ENCODE measurements around the gene FAM120B. TPM values are rescaled to one million over a fixed set of nuclear protein-coding genes. Genes with fewer than 3 reads are reported as not detected.

FAM120B gene
- total RNA-seq, 2 donors from 2014 or later: 25.1 to 28.5 TPM

DNA sequence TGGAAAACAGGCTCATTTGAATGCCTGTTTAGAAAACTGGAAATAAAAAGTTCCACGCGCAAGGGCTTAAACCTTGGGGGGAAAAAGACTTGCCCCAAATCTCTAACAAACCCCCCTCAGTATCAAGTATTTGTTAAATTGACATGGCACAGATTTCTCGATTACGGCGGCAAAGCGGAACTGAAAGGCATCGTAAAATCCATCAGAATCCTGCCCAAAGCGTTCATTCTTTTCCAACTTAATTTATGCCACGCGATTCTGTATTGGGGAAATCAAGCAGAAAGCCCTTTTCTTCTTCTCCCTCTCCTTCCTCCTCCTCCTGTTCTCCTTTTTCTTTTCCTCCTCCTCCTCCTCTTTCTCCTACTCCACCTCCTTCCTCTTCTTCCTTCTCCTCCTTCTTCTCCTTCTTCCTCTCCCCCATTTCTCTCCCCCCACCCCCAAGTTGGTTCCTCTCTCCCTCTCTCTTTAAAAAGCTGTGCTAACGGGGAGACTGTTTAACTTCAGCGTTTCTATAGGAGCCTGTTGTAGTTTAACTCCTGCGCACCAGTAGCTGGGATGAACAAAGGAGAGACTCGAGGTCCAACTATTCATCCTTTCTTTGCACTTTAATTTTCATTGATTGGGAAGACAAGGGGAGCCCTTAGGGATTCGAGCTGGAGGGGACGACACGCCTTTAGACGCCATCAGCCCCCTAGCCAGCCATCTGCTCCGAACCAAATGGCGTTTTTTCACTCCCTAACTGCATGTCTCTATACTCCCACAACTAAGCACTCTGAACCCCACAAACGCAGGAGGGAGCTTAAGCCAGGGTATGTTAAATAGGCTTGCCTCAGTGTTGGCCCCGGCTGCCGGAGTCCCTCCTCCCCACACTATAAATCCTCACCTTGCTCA lies 13.0 kb upstream of the FAM120B start:
- no peak for DNase-seq
- peaks cover 74% of the 10 kb centered on the region for H3K27me3 ChIP-seq
- H3K36me3 ChIP-seq: no peaks in the 10 kb centered on the region
- TF ChIP-seq, protein P1, sequence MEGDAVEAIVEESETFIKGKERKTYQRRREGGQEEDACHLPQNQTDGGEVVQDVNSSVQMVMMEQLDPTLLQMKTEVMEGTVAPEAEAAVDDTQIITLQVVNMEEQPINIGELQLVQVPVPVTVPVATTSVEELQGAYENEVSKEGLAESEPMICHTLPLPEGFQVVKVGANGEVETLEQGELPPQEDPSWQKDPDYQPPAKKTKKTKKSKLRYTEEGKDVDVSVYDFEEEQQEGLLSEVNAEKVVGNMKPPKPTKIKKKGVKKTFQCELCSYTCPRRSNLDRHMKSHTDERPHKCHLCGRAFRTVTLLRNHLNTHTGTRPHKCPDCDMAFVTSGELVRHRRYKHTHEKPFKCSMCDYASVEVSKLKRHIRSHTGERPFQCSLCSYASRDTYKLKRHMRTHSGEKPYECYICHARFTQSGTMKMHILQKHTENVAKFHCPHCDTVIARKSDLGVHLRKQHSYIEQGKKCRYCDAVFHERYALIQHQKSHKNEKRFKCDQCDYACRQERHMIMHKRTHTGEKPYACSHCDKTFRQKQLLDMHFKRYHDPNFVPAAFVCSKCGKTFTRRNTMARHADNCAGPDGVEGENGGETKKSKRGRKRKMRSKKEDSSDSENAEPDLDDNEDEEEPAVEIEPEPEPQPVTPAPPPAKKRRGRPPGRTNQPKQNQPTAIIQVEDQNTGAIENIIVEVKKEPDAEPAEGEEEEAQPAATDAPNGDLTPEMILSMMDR (IDR thresholded peaks at IDR 0.05): no peak
- H3K9me3 ChIP-seq: no peaks in the 10 kb centered on the region
- no peak overlapping the region for H3K4me3 ChIP-seq
- intact Hi-C loops (cut with DNase I): no loop called here
- no peak overlapping the region for H3K27ac ChIP-seq
- peaks cover 11% of the 10 kb centered on the region for H3K4me1 ChIP-seq
- H3K9ac ChIP-seq (ENCODE audit: low read depth in 2 of 2, low read length in 2 of 2): peak overlapping the region in 1 of 2 donors; percentile 7

DNA sequence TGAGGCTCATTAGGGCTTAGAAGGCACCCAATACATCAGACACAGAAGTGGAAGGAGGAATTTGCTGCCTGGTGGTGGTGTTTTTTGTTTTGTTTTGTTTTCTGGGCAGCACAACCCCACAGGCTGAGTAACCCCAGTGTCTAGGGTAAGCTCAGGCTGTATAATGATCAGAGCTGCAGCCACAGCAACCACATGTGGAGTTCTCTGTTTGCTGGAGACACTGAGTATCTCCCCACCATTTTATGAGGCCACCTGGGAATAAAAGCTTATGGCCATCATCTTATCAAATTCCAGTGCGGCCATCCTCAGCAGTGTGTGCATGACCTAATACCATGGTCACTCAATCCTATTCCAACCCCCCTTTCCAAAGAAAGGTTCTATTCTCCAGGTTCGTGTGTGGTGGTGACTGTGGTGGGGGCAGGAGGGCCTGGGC lies 12.2 kb upstream of the FAM120B start:
- no peak overlapping the region for H3K27ac ChIP-seq
- intact Hi-C loops (cut with DNase I): no loop called here
- peaks cover 67% of the 10 kb centered on the region for H3K27me3 ChIP-seq
- H3K4me1 ChIP-seq: peaks cover 7% of the 10 kb centered on the region
- no peaks in the 10 kb centered on the region for H3K9me3 ChIP-seq
- DNase-seq: no peak
- no peak overlapping the region for H3K9ac ChIP-seq (ENCODE audit: low read depth in 2 of 2, low read length in 2 of 2)
- no peaks in the 10 kb centered on the region for H3K36me3 ChIP-seq
- TF ChIP-seq, protein P1 (IDR thresholded peaks at IDR 0.05): no peak
- H3K4me3 ChIP-seq: no peak overlapping the region

DNA sequence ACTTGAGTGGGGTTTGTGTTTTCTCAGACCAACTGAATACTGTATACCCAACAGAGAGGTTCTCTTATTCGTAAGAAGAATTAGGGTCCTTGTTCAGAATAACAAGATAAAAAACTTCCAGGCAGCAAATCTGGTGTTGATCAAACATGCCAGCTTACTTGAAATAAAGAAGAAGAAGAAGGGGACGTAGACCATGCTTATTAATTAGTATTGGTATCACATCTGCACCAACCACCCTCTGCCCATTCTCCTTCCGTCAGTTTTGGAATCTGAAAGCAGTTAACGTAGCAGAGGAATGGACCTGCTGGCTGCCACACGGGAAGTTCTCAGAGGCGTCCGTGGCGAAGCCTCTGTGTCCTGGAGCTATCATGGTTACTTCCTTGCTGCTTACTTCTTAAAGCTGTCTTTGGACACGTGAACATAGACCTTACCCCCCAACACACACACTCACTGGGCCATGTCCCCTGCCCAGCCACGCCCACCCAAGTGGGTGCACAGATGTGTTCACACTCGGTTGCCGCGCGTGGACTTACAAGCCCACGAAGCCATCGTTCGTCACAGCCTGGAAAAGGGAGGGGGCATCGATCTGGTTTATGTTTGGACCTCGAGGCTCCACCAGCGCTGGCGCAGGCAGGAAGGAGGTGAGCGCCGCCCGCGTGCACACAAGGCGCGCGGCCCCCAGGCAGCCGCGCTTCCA lies 11.6 kb upstream of the FAM120B start:
- Histone ChIP-seq H3K9me3 (no peaks in the 10 kb centered on the region), H3K4me1 (peaks cover 7% of the 10 kb centered on the region), H3K9ac (ENCODE audit: low read depth in 2 of 2, low read length in 2 of 2) (peak overlapping the region; percentile 19 to 52), H3K4me3 (peak overlapping the region; percentile 45), H3K27me3 (peaks cover 60% of the 10 kb centered on the region), H3K36me3 (no peaks in the 10 kb centered on the region), H3K27ac (no peak overlapping the region)
- TF ChIP-seq, protein P1 (IDR thresholded peaks at IDR 0.05): no peak
- no peak for DNase-seq
- intact Hi-C loops (cut with DNase I): no loop called here

DNA sequence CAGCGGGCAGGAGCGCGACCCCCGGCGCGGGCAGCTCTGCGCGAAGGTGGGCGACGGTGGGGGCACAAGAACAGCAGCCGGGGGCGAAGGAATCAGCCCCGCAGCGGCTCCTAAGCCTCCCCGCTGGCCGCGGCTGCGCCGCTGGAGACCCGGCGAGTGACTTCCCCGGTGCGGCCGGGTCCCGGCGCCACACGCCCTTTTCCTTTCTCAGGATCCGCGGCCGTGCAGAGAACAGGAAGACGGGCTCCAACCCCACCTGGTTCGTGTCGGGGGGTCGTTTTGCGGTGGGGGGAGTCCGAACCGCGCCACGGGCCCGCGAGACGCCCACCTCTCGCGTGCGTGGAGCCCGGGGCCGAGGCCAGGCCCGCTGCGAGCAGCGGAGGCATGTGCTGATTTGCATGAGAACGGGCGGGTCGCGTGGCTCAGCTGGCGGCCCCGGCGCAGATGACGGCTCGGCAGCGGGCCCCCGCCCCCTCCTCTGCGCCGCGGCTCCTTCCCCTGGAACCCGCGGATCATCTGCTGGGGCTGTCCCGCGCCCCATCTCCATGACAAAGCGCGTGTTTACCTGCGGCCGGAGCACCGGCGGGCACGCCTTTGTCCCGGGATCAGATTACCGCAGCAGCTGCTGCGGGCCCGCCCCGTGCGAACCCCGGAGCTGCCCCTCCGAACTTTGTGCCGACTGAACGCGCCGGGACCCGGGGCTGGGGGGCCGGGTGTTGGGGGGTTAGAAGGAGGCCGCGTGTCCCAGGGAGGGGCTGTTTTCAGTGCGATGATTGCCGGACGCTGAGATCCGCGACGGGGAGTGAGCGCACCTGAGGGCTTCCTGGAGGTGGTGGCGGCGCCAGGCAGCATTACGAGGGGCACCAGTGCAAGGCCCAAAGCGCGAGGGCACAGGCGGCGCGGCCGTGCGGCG lies 10.8 kb upstream of the FAM120B start:
- Histone ChIP-seq H3K27me3 (peaks cover 52% of the 10 kb centered on the region), H3K36me3 (no peaks in the 10 kb centered on the region), H3K9me3 (no peaks in the 10 kb centered on the region), H3K4me1 (peaks cover 7% of the 10 kb centered on the region), H3K4me3 (peak overlapping the region; percentile 45), H3K27ac (no peak overlapping the region), H3K9ac (ENCODE audit: low read depth in 2 of 2, low read length in 2 of 2) (peak overlapping the region; percentile 2 to 52)
- no peak for DNase-seq
- TF ChIP-seq, protein P1 (IDR thresholded peaks at IDR 0.05): no peak
- intact Hi-C loops (cut with DNase I): no loop called here

DNA sequence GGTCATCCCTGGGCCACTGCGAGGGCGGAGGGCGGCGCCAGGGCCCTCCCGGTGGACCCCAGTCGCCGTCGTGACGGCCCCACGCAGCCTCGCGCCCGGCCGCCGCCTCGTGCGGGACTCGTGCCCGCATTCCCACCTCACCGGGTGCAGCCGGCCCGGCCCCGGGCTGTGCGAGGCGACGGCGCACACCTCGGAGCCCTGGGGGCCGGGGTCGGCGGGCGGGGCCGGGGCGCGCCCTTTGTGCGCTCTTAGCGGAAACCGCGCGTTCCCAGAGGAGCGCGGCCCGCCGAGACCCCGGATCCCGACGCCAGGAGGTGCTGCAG lies 10.2 kb upstream of the FAM120B start:
- TF ChIP-seq, protein P1 (IDR thresholded peaks at IDR 0.05): no peak
- Histone ChIP-seq H3K9ac (ENCODE audit: low read depth in 2 of 2, low read length in 2 of 2) (peak overlapping the region in 1 of 2 donors; percentile 30), H3K4me3 (peak overlapping the region; percentile 45), H3K4me1 (peaks cover 7% of the 10 kb centered on the region), H3K9me3 (no peaks in the 10 kb centered on the region), H3K27me3 (peaks cover 49% of the 10 kb centered on the region), H3K27ac (no peak overlapping the region), H3K36me3 (no peaks in the 10 kb centered on the region)
- DNase-seq: no peak
- intact Hi-C loops (cut with DNase I): no loop called here
